Activated T-helper 17 cell treated with anti-CD3 and anti-CD28 coated beads, Interleukin-2, amount 50 U/mL, for 72 hours (primary cell): ENCODE data around the gene UFSP1. TPM values are rescaled to one million over a fixed set of nuclear protein-coding genes. Genes with fewer than 3 reads are reported as not detected.

ENCODE experiments used
- ATAC-seq: fragments of 150-1000 bp; cut with Tn5 transposase; replicated peaks from 2 replicates; pipeline ENCODE4 v1.10.0; 2021; ENCODE audit warnings: mild to moderate bottlenecking, moderate library complexity
- H3K27ac Mint-ChIP-seq: one replicate; pipeline ENCODE4 v1.8.0; 2022; ENCODE audit warnings: mixed read lengths
- H3K27me3 Mint-ChIP-seq: one replicate; pipeline ENCODE4 v1.8.0; 2022; ENCODE audit warnings: mixed read lengths
- H3K36me3 Mint-ChIP-seq: one replicate; pipeline ENCODE4 v1.8.0; 2022; ENCODE audit warnings: low read depth, mild to moderate bottlenecking, mixed read lengths
- H3K4me1 Mint-ChIP-seq: one replicate; pipeline ENCODE4 v1.8.0; 2022; ENCODE audit warnings: mixed read lengths
- H3K4me3 Mint-ChIP-seq: one replicate; pipeline ENCODE4 v1.8.0; 2022; ENCODE audit warnings: mild to moderate bottlenecking, mixed read lengths
- H3K9me3 Mint-ChIP-seq: one replicate; pipeline ENCODE4 v1.8.0; 2022; ENCODE audit warnings: mixed read lengths
- total RNA-seq, 2 donors: library from RNA; stranded (reverse); gene quantifications; one replicate each; pipeline ENCODE4 v1.2.3, GENCODE V29; 2022

Gene UFSP1
- total RNA-seq, 2 donors from 2014 or later, result 0.79 to 3.2 TPM

GRCh38 chr7:100902638-100903037, 13.1 kb upstream of the UFSP1 start:
- no peak overlapping the region for H3K4me3 Mint-ChIP-seq

GRCh38 chr7:100901921-100902332, 12.4 kb upstream of the UFSP1 start:
- Mint-ChIP-seq H3K9me3 (no peaks in the 10 kb centered on the region), H3K27me3 (peaks cover 18% of the 10 kb centered on the region), H3K4me3 (no peak overlapping the region), H3K27ac (no peak overlapping the region), H3K4me1 (no peaks in the 10 kb centered on the region), H3K36me3 (no peaks in the 10 kb centered on the region)
- no peak for ATAC-seq

More at GRCh38 chr7:100902638-100903037, 13.1 kb upstream of the UFSP1 start:
- Mint-ChIP-seq H3K36me3 (no peaks in the 10 kb centered on the region), H3K4me1 (no peaks in the 10 kb centered on the region), H3K27me3 (peaks cover 15% of the 10 kb centered on the region), H3K27ac (no peak overlapping the region), H3K9me3 (no peaks in the 10 kb centered on the region)
- no peak for ATAC-seq

- H3K36me3 Mint-ChIP-seq, result peaks cover 4% of the 10 kb centered on the region
- no peak overlapping the region for H3K27ac Mint-ChIP-seq
- ATAC-seq, result no peak
- peaks cover 23% of the 10 kb centered on the region for H3K27me3 Mint-ChIP-seq
- H3K4me1 Mint-ChIP-seq, result peaks cover 4% of the 10 kb centered on the region
- no peak overlapping the region for H3K4me3 Mint-ChIP-seq
- H3K9me3 Mint-ChIP-seq, result no peaks in the 10 kb centered on the region
Measured at GRCh38 chr7:100900978-100901377, 11.5 kb upstream of the UFSP1 start.

GRCh38 chr7:100899432-100899831, 9.9 kb upstream of the UFSP1 start:
- H3K4me3 Mint-ChIP-seq, result no peak overlapping the region
- ATAC-seq, result no peak
- peaks cover 5% of the 10 kb centered on the region for H3K4me1 Mint-ChIP-seq
- H3K36me3 Mint-ChIP-seq, result peaks cover 6% of the 10 kb centered on the region
- no peak overlapping the region for H3K27ac Mint-ChIP-seq
- peaks cover 25% of the 10 kb centered on the region for H3K27me3 Mint-ChIP-seq
- H3K9me3 Mint-ChIP-seq, result no peaks in the 10 kb centered on the region

- H3K36me3 Mint-ChIP-seq, result peaks cover 6% of the 10 kb centered on the region
- ATAC-seq, result no peak
- no peaks in the 10 kb centered on the region for H3K9me3 Mint-ChIP-seq
- H3K4me3 Mint-ChIP-seq, result peak overlapping the region; percentile 19
- H3K4me1 Mint-ChIP-seq, result peaks cover 5% of the 10 kb centered on the region
- peaks cover 26% of the 10 kb centered on the region for H3K27me3 Mint-ChIP-seq
- no peak overlapping the region for H3K27ac Mint-ChIP-seq
Measured at GRCh38 chr7:100897772-100898454, 8.4 kb upstream of the UFSP1 start.

- peak overlapping the region; percentile 78 for H3K4me3 Mint-ChIP-seq
- peaks cover 26% of the 10 kb centered on the region for H3K27me3 Mint-ChIP-seq
- H3K36me3 Mint-ChIP-seq, result peaks cover 6% of the 10 kb centered on the region
Measured at GRCh38 chr7:100896732-100897608, 7.5 kb upstream of the UFSP1 start.

GRCh38 chr7:100895956-100896731, 6.6 kb upstream of the UFSP1 start:
- H3K27me3 Mint-ChIP-seq, result peaks cover 30% of the 10 kb centered on the region
- H3K4me3 Mint-ChIP-seq, result peak overlapping the region; percentile 78
- no peak overlapping the region for H3K27ac Mint-ChIP-seq
- peaks cover 5% of the 10 kb centered on the region for H3K4me1 Mint-ChIP-seq
- no peaks in the 10 kb centered on the region for H3K9me3 Mint-ChIP-seq
- H3K36me3 Mint-ChIP-seq, result peaks cover 6% of the 10 kb centered on the region
- peak; percentile 28 for ATAC-seq

More at GRCh38 chr7:100896732-100897608, 7.5 kb upstream of the UFSP1 start:
- ATAC-seq, result peak; percentile 61
- no peaks in the 10 kb centered on the region for H3K9me3 Mint-ChIP-seq
- H3K27ac Mint-ChIP-seq, result no peak overlapping the region
- peaks cover 5% of the 10 kb centered on the region for H3K4me1 Mint-ChIP-seq

DNA sequence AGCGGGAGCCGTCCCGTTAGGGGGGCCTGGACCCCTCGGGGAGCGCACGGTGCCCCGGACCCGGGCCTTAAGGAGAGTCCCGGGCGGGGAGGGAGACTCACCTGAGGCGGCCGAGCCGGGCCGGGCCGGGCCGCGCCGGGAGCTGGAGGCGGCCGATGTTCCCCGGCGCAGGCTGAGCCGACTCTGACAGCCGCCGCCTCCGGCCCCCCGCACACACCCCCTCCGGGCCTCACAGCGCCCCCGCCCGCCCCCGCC, 6.1 kb upstream of the UFSP1 start, which contains the start of gene ACHE:
Gene ACHE, minus strand, starts transcription at position 188 of the 255 bp plus-strand sequence. CDS start 1,656 bp downstream, outside the sequence.
- no peaks in the 10 kb centered on the region for H3K9me3 Mint-ChIP-seq
- peaks cover 6% of the 10 kb centered on the region for H3K4me1 Mint-ChIP-seq
- H3K27ac Mint-ChIP-seq, result no peak within 1 kb of the TSS
- H3K27me3 Mint-ChIP-seq, result peaks cover 25% of the 10 kb centered on the region
- H3K36me3 Mint-ChIP-seq, result peaks cover 6% of the 10 kb centered on the region
- H3K4me3 Mint-ChIP-seq, result peak within 1 kb of the TSS; percentile 78
- no peak for ATAC-seq

DNA sequence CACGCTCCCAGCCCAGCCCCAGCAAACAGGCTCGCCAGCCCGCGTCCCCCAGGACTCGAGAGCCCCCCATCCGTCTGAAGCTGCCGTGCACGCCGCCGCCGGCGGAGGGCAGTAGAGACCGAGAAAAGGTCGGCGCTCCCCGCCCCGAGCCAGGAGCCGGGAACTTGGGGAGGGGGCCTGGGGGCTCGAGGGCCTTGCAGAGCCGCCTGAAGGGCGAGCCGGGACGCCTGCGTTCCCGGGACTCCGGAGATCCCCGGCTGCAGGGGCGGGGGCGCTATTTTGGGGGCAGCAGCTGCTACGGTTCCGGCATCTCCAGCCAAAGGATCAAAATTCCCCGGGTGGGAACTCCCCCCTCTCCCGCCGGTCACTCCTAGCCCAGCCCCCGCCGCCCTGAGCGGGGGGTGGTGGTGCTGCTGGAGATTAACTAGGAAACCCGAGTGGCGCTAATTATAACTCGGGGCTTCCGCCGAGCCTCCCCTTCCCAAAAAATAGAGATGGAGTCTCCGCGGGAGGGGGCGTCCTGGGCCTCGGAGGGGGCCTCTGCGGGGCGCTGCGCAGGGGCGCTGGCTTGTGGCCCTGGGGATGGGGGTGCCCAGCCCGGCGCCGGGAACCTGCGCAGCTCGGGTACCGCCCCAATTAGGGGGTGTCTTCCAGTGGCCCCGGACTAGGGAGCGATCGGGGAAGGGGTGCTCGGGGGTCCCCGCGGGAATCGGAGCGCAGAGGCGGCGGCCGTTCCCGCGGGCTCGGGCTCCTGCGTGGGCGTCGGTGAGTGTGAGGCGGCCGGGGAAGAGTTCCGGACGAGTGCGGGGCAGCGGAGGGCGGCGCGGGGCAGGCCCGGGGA, 5.6 kb upstream of the UFSP1 start:
- Mint-ChIP-seq H3K4me3 (no peak overlapping the region), H3K27me3 (peaks cover 25% of the 10 kb centered on the region), H3K27ac (no peak overlapping the region), H3K4me1 (peaks cover 11% of the 10 kb centered on the region), H3K36me3 (peaks cover 6% of the 10 kb centered on the region), H3K9me3 (no peaks in the 10 kb centered on the region)
- ATAC-seq, result no peak

- Mint-ChIP-seq H3K4me1 (peaks cover 12% of the 10 kb centered on the region), H3K9me3 (no peaks in the 10 kb centered on the region), H3K4me3 (peak overlapping the region; percentile 33), H3K27ac (no peak overlapping the region), H3K36me3 (peaks cover 6% of the 10 kb centered on the region), H3K27me3 (peaks cover 25% of the 10 kb centered on the region)
- ATAC-seq, result no peak
Measured at GRCh38 chr7:100893910-100894721, 4.6 kb upstream of the UFSP1 start.

DNA sequence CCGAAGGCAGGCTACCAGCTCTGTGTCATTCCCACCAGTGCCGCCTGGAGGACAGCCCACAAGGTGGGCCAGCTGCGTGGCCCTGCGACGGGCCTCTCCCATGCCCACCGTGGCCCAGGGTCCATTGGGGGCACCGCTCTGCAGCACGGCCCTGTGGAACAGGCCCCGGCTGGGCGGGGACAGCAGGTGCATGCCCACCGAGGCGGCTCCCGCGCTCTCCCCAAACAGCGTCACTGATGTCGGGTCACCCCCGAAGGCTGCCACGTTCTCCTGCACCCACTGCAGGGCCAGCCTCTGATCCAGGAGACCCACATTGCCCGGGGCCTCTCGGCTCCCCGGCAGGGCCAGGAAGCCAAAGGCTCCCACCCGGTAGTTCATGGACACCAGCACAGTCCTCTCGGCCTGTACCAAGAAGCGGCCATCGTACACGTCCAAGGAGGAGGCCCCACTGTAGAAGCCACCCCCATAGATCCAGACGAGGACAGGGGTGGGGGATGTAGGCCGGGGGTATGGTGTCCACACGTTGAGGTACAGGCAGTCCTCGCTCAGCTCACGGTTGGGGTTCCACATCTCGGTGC, 3.9 kb upstream of the UFSP1 start:
- H3K36me3 Mint-ChIP-seq, result peaks cover 11% of the 10 kb centered on the region
- H3K4me3 Mint-ChIP-seq, result peak overlapping the region; percentile 33
- H3K27ac Mint-ChIP-seq, result no peak overlapping the region
- peaks cover 15% of the 10 kb centered on the region for H3K4me1 Mint-ChIP-seq
- peaks cover 24% of the 10 kb centered on the region for H3K27me3 Mint-ChIP-seq
- ATAC-seq, result no peak
- H3K9me3 Mint-ChIP-seq, result no peaks in the 10 kb centered on the region

- Mint-ChIP-seq H3K27me3 (peaks cover 18% of the 10 kb centered on the region), H3K4me3 (no peak overlapping the region), H3K27ac (no peak overlapping the region), H3K9me3 (no peaks in the 10 kb centered on the region), H3K4me1 (peaks cover 22% of the 10 kb centered on the region), H3K36me3 (peaks cover 18% of the 10 kb centered on the region)
- no peak for ATAC-seq
Measured at GRCh38 chr7:100892364-100893317, 3.1 kb upstream of the UFSP1 start.
